GM19023 (cell line): Measurements from ENCODE around the gene CHRNA5.

Source experiments
- ATAC-seq: cut with Tn5 transposase; IDR thresholded peaks from one replicate; pipeline ENCODE4 v1.9.1; 2021; ENCODE audit warnings: mild to moderate bottlenecking, moderate library complexity; ENCODE audit not compliant: unreplicated experiment

The CHRNA5 gene

GRCh38 chr15:78619022-78619950 lies 54.0 kb downstream of the CHRNA5 start:
- ATAC-seq = no peak

GRCh38 chr15:78620021-78620526 lies 54.8 kb downstream of the CHRNA5 start:
- no peak for ATAC-seq

GRCh38 chr15:78620527-78621421 lies 55.5 kb downstream of the CHRNA5 start, which contains the start of gene CHRNA3:
Gene CHRNA3 (minus strand): TSS chr15:78620996. CDS start chr15:78620794, 202 bp downstream.
- no peak for ATAC-seq

DNA sequence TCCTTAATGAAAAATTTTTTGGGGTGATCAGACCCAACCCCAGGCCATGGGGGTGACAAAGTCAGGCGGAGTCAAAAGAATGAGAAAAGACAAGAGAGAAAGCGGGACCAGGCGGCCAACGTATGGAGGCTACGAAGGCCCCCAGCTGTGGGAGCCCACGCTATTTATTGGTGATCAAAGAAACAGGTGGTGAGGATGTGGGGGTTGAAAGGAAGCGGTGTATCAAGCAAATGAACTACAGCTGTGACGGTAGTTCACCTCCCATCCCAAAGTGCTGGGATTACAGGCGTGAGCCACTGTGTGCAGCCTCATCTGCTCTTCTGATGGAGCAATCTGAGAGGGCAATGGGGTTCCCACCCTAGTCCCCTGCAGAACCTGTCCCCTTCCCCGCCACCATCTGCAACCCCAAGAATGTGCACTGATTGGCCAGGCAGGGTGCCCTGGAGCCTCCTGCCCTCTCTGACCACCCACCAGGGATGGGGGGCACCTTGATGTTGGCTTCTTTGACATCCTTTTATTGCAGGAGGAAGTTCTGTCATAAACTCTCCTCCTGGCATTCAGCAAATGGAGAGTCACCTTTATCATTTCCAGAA lies 56.6 kb downstream of the CHRNA5 start:
- ATAC-seq = no peak

DNA sequence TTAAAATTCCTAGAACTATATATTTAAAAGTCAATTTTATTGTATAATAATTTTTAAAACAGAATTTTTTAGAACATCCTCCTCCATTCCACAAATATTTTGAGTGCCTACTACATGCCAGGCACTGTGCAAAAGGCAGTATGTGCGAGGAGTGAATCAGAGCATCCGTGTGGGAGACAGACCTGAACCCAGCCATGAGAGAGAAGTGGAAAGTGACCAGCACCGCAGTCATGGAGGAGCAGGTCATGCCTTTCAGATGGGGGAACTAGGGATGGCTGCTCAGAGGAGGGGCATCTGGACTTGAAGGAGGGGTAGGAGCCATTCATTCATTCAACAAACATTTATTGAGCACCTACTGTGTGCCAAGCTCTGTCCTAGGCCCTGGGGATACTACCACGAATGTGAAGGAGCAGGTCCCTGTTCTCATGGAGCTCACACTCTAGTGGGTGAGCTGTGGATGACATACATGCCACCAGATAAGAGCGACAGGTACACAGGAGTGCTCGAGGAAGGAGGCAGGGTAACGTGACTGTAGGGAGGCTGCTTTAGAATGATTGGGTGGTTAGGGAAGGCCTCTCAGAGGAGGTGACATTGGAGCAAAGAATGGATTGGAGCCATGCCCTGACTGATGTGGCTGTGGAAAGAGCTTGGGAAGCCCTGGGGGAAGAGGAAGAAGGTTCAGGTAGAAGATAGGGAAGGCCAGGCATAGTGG lies 58.6 kb downstream of the CHRNA5 start:
- no peak for ATAC-seq

- ATAC-seq = no peak
Measured at GRCh38 chr15:78624651-78625590, 59.6 kb downstream of the CHRNA5 start.

- ATAC-seq = no peak
Measured at GRCh38 chr15:78625606-78626280, 60.4 kb downstream of the CHRNA5 start.

GRCh38 chr15:78626381-78626995 lies 61.2 kb downstream of the CHRNA5 start:
- no peak for ATAC-seq

GRCh38 chr15:78627348-78627747 lies 62.0 kb downstream of the CHRNA5 start:
- no peak for ATAC-seq

GRCh38 chr15:78628227-78628626 lies 62.9 kb downstream of the CHRNA5 start:
- no peak for ATAC-seq

DNA sequence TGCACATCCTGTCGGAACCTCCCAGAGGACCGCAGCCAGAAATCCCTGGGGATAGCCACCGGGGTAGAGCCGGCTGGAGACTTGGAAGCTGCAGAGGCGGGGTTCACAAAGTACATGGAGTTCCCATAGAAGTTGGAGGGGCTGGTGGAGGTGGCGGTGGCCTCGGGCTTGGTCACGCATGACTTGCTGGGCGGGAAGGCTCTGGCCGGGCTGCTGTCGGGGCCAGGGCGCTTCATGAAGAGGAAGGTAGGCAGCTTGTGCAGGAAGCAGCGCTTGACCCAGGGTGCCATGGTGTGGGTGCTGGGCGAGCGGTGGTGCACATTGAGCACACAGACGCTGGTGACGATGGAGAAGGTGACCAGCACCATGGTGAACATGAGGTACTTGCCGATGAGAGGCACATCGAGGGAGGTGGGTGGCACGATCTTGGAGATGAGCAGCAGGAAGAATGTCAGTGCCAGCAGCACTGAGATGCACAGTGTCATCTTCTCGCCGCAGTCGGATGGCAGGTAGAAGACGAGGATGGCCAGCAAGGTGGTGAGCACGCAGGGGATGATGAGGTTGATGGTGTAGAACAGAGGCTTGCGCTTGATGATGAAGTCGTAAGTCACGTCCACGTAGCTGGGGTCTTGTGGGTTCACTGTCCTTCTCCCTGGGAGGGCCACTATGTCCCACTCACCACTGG lies 63.9 kb downstream of the CHRNA5 start:
- ATAC-seq = no peak

DNA sequence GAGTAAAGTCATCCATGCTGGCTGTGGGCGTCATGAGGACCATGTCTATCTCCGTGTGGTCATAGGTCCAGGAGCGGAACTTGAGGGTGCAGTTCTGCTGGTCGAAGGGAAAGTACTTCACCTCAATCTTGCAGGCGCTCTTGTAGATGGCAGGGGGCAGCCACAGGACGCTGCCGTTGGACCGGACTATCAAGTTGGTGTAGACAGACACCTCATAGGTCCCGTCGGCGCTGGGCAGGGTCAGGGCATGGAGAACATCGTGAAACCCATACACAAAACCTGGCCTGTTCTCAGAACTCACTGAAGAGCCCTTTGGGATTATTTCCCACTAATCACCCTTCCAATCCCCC lies 64.4 kb downstream of the CHRNA5 start:
- no peak for ATAC-seq

DNA sequence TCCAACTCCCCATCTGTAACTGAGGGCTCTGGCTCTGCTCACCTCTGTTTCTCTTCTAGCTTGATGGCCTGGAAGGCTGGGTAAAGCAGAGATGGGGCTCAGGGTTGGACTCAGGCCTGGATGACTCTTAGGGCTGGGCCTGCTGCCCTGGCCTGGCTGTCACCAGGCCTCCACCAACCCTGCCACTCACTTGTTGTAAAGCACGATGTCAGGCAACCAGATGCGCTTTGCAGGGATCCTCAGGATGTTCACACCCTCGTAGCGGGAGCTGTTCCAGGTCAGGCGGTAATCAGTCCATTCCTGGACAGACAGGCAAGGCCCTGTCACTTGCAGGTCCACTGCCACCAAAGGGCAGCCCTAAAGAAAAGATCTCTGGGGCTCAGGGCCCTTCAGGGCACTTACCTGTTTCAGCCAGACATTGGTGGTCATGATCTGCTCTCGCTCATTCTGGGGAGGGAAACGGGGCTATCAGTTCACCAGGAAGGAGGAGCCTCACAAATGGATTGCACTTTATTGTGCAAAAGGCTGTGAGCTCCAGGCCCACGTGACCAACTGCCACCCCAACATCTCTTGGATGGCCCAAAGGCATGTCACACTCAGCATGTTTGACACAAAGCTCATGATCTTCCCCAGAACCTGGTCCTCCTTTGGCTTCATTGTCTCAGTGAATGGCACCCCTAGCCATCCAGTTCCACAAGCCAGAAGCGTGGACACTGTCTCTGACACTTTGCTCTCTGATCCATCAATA lies 65.7 kb downstream of the CHRNA5 start:
- no peak for ATAC-seq

DNA sequence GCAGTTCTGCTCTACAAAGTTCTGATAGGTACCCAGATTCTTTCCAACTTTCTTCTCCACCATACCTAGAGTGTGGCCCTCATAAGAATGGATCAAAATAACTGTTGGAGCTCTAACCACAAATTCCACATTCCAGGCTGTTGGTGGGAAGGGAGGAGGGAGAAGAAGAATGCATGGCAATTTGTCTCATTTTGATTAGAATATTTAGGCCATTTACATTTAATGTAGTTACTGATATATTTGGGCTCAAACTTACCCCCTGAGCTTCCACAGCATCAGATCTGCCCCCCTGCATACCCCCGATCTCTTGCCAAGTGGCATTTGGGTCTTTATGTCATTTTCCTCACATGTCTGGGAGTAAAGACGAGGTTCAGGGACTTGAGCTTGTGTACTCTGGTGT lies 68.0 kb downstream of the CHRNA5 start:
- no peak for ATAC-seq

GRCh38 chr15:78634210-78635145 lies 69.2 kb downstream of the CHRNA5 start:
- no peak for ATAC-seq

DNA sequence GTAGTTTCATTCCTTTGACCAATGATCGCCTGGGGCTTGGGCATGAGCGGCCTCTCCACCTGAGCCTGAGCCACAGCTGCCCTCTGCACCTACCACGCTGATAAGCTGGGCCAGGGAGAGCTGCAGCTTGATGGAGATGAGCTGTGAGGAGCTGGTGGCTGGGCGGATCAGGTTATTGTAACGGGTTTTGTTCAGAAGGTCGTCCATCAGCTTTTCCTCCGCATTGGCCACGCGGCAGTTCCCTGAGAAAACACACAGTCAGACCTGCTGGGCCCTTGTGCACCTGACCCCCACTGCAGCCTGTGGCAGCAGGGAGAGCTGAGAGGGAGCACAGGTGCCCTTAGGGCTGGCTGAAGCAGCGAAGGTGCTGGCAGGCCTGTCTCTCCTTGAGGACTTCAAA lies 70.0 kb downstream of the CHRNA5 start:
- no peak for ATAC-seq
